Measurements from ENCODE around the gene NT5DC3. TPM values are rescaled to one million over a fixed set of nuclear protein-coding genes. Genes with fewer than 3 reads are reported as not detected.
"Not testable (repeated sequence)": the region's sequence is repeated elsewhere in the genome, so short reads cannot be mapped to it uniquely, and the experiment has no call there.

The NT5DC3 gene
- total RNA-seq, 2 donors from 2014 or later: 6.7 to 7.4 TPM

DNA sequence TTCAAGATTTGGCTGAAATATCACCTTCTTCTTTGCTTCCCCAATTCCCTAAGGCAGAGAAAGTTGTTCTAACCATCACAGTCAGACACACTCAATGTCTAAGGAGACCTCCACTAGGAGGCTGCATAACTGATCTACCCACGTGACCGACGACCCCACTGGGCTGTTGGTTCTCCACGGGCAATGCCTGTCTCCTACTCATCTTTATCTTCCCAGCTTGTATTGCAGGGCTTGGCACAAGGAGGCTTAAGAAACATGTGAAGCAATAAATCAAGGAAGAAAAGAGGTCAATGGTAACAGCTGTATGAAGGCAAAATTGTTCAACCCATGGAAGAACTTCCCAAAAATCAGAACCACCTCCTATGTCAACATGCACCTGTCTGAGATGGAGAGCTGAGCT, 27.1 kb downstream of the NT5DC3 start:
- Mint-ChIP-seq H3K9me3 (no peaks in the 10 kb centered on the region), H3K27ac (no peak overlapping the region), H3K27me3 (no peaks in the 10 kb centered on the region), H3K36me3 (ENCODE audit: low read depth) (peaks cover 40% of the 10 kb centered on the region), H3K4me1 (no peaks in the 10 kb centered on the region), H3K4me3 (no peak overlapping the region)
- no peak for ATAC-seq (replicated peaks)

DNA sequence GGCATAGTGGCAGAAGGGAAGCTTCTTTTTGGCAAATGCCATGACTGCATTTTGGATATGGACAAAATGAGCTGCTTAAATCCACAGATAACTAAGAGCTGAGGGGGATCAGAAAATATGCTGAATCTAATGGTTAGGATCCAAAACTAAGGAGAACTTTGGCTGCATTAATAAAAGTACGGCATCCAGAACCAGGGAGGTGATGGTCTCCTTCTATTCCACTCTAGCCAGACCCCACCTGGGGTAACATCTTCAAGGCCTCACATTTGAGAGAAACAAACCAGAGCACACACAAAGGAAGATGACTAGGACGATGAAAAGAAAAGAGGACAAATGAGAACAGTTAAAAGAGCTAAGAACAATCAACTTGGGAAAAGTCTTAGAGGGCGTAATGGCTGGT, 27.6 kb downstream of the NT5DC3 start:
- ATAC-seq (replicated peaks): no peak

DNA sequence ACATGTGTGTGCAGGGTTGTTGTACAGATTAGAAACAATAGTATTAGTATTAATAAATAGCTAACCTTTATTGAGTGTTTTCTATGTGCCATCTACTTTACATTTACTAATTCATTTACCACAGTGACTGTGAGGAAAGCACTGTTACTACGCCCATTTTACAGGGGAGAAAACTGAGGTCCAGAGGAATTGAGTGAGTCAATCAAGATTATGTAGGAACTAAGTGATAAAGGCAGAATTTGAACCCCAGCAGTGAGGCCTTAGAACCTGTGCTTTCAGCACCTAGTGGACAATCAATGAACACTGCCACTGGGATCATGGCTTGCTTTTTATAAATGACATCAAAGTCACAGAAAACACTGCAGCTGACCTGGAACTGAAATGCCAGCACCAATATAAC, 28.2 kb downstream of the NT5DC3 start:
- no peak for ATAC-seq (replicated peaks)
- H3K27ac Mint-ChIP-seq: no peak overlapping the region
- H3K4me3 Mint-ChIP-seq: no peak overlapping the region
- peaks cover 40% of the 10 kb centered on the region for H3K36me3 Mint-ChIP-seq (ENCODE audit: low read depth)
- H3K9me3 Mint-ChIP-seq: no peaks in the 10 kb centered on the region
- no peaks in the 10 kb centered on the region for H3K4me1 Mint-ChIP-seq
- no peaks in the 10 kb centered on the region for H3K27me3 Mint-ChIP-seq

More for the DNA sequence above, 27.6 kb downstream of the NT5DC3 start:
- Mint-ChIP-seq H3K4me3 (no peak overlapping the region), H3K4me1 (no peaks in the 10 kb centered on the region), H3K36me3 (ENCODE audit: low read depth) (peaks cover 40% of the 10 kb centered on the region), H3K9me3 (no peaks in the 10 kb centered on the region), H3K27ac (no peak overlapping the region), H3K27me3 (no peaks in the 10 kb centered on the region)

DNA sequence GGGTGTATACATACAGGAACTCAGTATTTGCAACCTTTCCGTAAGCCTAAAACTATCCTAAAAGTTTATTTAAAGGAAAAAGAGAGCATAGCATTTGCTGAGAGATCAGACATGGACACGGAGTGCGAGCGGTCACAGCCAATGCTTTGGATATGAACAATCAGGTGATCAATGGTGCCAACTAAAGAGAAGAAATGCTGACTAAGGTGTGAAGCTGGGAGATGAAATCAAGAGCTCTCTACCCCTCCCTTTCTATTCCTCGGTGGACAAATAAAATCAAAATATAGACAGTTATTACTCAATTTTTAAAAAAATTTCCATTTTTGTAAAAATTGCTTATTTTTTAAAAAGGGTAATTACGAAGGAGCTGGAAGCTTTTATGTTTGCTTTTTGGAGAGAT, 29.2 kb downstream of the NT5DC3 start:
- no peaks in the 10 kb centered on the region for H3K4me1 Mint-ChIP-seq
- H3K27me3 Mint-ChIP-seq: no peaks in the 10 kb centered on the region
- no peak for ATAC-seq (replicated peaks)
- H3K4me3 Mint-ChIP-seq: no peak overlapping the region
- H3K36me3 Mint-ChIP-seq (ENCODE audit: low read depth): peaks cover 40% of the 10 kb centered on the region
- H3K27ac Mint-ChIP-seq: no peak overlapping the region
- no peaks in the 10 kb centered on the region for H3K9me3 Mint-ChIP-seq

DNA sequence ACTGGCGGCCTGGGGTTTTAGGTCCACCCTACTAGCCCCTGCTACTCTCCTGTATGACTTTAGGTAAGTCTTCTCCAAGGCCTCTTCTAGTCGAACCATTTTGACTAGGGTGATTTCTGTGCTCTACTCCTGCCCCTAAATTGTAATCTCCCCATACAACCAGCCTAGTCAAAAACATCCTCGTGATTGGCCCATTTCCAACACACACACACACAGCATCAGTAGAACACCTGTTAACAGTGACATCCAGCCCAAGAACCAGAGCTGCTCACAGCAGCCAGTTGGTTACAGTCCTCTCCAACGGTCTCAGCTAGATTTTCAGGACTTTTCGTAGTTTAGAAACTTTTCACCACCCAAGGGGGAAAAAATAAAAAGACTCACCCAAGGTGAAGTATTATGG, 30.9 kb downstream of the NT5DC3 start:
- H3K27ac Mint-ChIP-seq: no peak overlapping the region
- no peak for ATAC-seq (replicated peaks)
- no peaks in the 10 kb centered on the region for H3K27me3 Mint-ChIP-seq
- H3K36me3 Mint-ChIP-seq (ENCODE audit: low read depth): peaks cover 48% of the 10 kb centered on the region
- no peaks in the 10 kb centered on the region for H3K9me3 Mint-ChIP-seq
- H3K4me3 Mint-ChIP-seq: no peak overlapping the region
- H3K4me1 Mint-ChIP-seq: peaks cover 6% of the 10 kb centered on the region

DNA sequence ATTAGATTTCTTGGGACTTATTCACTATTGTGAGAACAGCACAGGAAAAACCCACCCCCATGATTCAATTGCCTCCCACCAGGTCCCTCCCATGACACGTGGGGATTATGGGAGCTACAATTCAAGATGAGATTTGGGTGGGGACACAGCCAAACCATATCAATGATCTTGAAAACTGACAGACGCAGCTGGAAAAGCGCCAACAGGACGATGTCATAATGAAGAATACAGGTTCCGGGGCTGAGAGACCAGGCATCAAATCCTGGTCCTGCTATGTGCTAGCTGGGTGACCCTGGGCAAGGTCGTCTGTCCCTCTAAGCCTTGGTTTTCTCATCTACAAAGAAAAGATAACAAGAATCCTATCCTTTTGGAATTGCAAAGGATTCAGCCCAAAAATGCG, 31.4 kb downstream of the NT5DC3 start:
- peaks cover 44% of the 10 kb centered on the region for H3K36me3 Mint-ChIP-seq (ENCODE audit: low read depth)
- H3K27me3 Mint-ChIP-seq; H3K27ac Mint-ChIP-seq; H3K4me1 Mint-ChIP-seq; H3K9me3 Mint-ChIP-seq; H3K4me3 Mint-ChIP-seq; ATAC-seq (replicated peaks): not testable (repeated sequence)

DNA sequence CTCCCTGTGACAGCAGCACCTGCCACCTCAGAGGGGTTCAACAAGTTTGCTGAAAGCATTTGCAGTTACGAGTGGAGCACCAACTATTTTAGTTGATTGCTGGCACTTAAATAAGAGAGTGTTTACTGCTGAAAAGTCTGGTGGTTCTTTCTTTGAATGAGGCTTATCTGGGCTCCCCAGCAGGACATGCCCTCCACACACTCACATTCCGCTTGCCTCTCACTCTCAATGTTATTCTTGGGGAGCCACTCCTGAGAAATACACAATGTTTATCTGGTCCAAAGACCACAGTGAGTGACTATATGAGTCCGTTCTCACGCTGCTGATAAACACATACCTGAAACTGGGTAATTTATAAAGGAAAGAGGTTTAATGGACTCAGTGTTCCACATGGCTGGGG, 31.9 kb downstream of the NT5DC3 start:
- ATAC-seq (replicated peaks): no peak
- Mint-ChIP-seq H3K27ac (no peak overlapping the region), H3K4me3 (no peak overlapping the region), H3K27me3 (no peaks in the 10 kb centered on the region), H3K4me1 (peaks cover 6% of the 10 kb centered on the region), H3K9me3 (no peaks in the 10 kb centered on the region), H3K36me3 (ENCODE audit: low read depth) (peaks cover 41% of the 10 kb centered on the region)

DNA sequence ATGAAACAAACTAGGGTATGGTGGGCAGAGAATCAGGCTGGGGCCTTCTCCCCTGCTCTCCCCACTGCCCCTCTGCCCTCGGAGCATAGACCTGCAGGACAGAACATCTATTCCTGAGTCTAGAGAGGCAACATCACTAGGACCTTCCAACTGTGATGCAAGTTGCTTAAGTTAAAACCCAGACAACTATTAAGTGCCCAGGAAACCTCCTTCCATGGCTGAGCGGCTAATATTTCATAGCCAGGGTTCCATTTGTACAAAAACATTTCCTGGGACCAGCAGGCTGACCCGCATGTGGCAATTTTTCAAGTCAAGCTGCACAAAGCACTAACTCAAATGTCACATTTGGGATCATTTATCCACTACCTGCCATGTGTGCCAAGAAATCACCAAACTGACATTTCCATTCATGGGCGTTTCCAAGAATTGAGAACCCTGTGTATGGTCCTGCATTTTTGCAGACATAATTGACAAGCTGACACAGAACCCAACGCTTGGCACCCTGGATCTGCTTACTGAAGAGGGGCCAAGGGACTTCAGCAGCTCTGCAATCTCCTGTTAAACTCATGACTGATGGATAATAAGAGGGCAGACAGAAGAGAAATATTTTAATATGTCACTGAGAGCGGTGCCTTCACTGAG, 32.7 kb downstream of the NT5DC3 start:
- H3K4me1 Mint-ChIP-seq: peaks cover 6% of the 10 kb centered on the region
- H3K27me3 Mint-ChIP-seq: no peaks in the 10 kb centered on the region
- no peak overlapping the region for H3K4me3 Mint-ChIP-seq
- H3K9me3 Mint-ChIP-seq: no peaks in the 10 kb centered on the region
- no peak overlapping the region for H3K27ac Mint-ChIP-seq
- H3K36me3 Mint-ChIP-seq (ENCODE audit: low read depth): peaks cover 36% of the 10 kb centered on the region
- ATAC-seq (replicated peaks): no peak

DNA sequence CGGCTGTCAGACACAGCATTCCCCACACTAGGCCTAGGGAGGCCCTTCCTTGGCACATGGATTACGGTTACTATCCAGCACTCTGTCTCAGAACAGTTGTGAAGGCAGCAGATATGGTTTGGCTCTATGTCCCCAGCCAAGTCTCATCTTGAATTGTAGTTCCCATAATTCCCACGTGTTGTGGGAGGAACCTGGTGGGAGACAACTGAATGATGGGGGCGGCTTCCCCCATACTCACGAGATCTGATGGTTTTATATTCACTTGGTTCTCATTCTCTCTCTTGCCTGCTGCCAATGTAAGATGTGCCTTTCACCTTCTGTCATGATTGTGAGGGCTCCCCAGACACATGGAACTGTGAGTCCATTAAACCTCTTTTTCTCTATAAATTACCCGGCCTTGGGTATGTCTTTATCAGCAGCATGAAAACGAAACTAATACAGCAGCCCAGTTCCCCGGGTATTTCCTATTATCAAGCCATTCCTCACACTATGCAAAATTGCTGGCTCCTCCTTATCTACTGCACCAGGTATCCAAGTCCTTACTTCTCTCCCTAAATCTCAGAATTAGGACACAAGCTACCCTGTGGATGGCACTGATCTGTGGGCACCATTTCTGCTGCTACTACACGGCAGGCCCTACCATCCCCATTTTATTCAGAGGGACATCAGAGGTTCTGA, 33.3 kb downstream of the NT5DC3 start:
- no peak for ATAC-seq (replicated peaks)
- Mint-ChIP-seq H3K36me3 (ENCODE audit: low read depth) (peaks cover 29% of the 10 kb centered on the region), H3K27ac (no peak overlapping the region), H3K27me3 (no peaks in the 10 kb centered on the region), H3K4me1 (peaks cover 6% of the 10 kb centered on the region), H3K4me3 (no peak overlapping the region), H3K9me3 (no peaks in the 10 kb centered on the region)

DNA sequence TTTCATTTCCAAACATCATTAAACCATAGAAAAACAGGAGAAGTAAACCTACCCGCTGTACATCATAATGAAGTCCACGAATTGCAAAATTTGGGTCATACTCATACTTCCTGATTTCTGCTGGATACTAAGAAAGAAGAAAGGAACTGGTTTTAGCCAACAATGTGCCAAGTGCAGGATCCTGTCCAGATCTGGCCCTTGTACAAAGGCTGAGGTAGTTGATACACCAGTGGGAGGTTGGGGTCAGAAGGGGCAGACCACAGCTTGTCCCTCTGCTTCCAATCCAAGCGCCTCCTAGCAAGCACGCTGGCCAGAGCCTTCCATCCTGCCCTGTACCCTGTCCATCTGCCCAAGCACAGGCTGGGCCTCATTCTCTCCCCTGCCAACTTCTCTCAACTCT, 34.2 kb downstream of the NT5DC3 start:
- peaks cover 23% of the 10 kb centered on the region for H3K36me3 Mint-ChIP-seq (ENCODE audit: low read depth)
- H3K9me3 Mint-ChIP-seq: no peaks in the 10 kb centered on the region
- no peak overlapping the region for H3K4me3 Mint-ChIP-seq
- ATAC-seq (replicated peaks): no peak
- no peaks in the 10 kb centered on the region for H3K27me3 Mint-ChIP-seq
- H3K27ac Mint-ChIP-seq: no peak overlapping the region
- peaks cover 6% of the 10 kb centered on the region for H3K4me1 Mint-ChIP-seq

DNA sequence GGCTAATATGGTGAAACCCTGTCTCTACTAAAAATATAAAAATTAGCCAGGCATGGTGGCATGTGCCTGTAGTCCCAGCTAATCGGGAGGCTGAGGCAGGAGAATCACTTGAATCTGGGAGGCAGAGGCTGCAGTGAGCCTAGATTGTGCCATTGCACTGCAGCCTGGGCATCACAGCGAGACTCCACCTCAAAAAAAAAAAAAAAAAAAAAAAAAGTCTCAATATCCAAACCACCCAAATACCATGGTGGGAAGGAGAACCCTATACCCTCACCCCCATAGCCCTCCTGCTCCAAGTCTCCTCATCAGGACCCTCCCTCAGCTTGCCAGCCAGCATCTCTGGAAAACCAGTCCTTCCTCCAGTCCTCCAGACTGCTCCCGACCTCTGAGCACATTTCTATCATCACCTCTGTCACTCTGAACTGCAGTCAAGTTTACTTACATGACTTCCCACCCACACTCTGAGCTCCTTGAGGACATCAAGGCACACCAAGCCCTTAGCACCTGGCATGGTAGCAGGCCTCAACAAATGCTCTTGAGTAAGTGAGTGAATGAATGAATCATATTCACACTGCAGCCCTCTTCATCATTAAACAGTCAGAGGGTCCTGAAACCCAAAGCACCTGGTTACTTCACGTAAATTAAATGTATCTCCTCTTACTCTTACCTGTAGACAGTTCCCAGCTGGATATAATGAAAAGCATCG, 35.2 kb downstream of the NT5DC3 start:
- no peak overlapping the region for H3K4me3 Mint-ChIP-seq
- H3K27me3 Mint-ChIP-seq: no peaks in the 10 kb centered on the region
- H3K4me1 Mint-ChIP-seq: peaks cover 6% of the 10 kb centered on the region
- no peaks in the 10 kb centered on the region for H3K9me3 Mint-ChIP-seq
- H3K36me3 Mint-ChIP-seq (ENCODE audit: low read depth): peaks cover 18% of the 10 kb centered on the region
- H3K27ac Mint-ChIP-seq: no peak overlapping the region
- no peak for ATAC-seq (replicated peaks)

DNA sequence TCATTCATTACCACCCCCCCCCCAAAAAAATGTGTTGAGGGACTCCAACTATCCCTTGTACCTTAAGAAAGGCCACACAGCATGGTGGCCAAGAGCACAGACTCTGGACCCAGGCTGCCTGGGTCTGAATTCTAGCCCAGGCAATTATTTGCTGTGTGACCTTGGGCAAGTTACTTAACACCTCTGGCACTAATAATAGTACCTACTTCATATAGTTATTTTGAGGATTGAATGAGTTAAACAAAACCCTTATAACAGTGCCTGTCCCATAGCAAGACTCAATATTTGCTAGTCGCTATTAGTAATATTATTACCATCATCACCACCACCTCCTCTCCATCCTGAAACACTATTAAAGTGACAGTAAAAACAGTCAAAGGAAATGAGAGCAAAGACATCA, 37.2 kb downstream of the NT5DC3 start:
- no peak overlapping the region for H3K4me3 Mint-ChIP-seq
- no peaks in the 10 kb centered on the region for H3K27me3 Mint-ChIP-seq
- H3K27ac Mint-ChIP-seq: no peak overlapping the region
- peaks cover 13% of the 10 kb centered on the region for H3K36me3 Mint-ChIP-seq (ENCODE audit: low read depth)
- H3K9me3 Mint-ChIP-seq: no peaks in the 10 kb centered on the region
- peaks cover 6% of the 10 kb centered on the region for H3K4me1 Mint-ChIP-seq
- no peak for ATAC-seq (replicated peaks)

DNA sequence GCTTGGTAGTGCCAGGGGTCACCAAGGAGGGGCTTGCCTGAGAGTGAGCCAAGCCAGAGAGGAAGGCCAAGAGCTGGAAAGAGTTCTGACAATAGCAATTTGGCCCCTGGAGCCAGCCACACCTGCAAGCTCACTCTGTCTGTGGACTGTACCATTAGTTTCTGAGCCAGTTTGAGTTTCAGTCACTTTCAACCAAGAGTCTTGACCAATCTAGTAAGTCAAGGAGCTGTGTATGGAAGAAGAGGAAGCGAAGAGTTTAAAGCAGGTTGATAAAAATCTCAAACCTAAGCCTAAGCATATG, 38.5 kb downstream of the NT5DC3 start:
- no peak for ATAC-seq (replicated peaks)
- Mint-ChIP-seq H3K4me3 (no peak overlapping the region), H3K36me3 (ENCODE audit: low read depth) (peaks cover 24% of the 10 kb centered on the region), H3K4me1 (peaks cover 6% of the 10 kb centered on the region), H3K9me3 (no peaks in the 10 kb centered on the region), H3K27ac (no peak overlapping the region), H3K27me3 (no peaks in the 10 kb centered on the region)

DNA sequence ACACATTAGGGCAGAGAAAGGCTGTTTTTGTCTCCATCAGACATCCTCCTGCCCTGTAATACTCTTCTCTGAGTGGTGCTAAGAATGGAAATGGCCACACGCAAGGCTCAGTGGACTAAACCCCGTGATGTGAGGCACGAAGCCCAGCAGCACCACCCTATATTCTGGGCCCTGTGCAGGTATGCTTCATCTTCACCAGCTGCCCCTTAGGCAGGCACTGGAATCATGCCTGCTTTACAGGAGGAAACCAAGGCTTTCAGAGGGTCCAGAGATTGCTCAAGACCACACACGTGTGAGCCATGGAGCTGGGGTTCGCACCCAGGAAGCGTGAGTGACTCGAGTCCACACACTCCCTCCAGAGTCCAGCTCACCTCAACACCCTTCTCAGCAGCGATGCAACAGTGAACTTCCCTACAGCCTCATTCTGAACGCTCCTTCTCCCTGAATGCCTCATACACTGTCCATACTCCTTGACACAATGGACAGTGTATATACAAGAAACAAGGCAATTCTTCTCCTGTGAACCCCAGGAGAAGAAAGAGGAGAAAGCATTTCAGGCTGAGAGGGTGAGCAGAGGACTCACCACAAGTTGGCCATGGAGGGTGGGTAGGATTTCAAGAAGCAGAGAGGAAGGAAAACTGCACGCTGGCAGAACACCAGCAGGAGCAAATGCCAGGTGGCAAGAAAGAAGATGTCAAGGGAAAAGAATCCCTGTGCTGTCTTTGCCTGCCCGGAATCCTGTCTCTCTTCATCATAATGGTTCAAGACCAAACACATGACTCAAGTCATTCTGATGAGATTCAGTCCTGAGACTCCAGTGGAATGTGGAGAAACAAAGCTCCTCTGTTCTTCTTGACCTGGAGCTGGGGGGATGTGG, 39.1 kb downstream of the NT5DC3 start:
- no peak overlapping the region for H3K27ac Mint-ChIP-seq
- H3K9me3 Mint-ChIP-seq: no peaks in the 10 kb centered on the region
- no peaks in the 10 kb centered on the region for H3K27me3 Mint-ChIP-seq
- H3K4me1 Mint-ChIP-seq: peaks cover 6% of the 10 kb centered on the region
- ATAC-seq (replicated peaks): no peak
- H3K36me3 Mint-ChIP-seq (ENCODE audit: low read depth): peaks cover 29% of the 10 kb centered on the region
- no peak overlapping the region for H3K4me3 Mint-ChIP-seq
